ENCODE measurements around the gene EFNB1.

EFNB1 gene

DNA sequence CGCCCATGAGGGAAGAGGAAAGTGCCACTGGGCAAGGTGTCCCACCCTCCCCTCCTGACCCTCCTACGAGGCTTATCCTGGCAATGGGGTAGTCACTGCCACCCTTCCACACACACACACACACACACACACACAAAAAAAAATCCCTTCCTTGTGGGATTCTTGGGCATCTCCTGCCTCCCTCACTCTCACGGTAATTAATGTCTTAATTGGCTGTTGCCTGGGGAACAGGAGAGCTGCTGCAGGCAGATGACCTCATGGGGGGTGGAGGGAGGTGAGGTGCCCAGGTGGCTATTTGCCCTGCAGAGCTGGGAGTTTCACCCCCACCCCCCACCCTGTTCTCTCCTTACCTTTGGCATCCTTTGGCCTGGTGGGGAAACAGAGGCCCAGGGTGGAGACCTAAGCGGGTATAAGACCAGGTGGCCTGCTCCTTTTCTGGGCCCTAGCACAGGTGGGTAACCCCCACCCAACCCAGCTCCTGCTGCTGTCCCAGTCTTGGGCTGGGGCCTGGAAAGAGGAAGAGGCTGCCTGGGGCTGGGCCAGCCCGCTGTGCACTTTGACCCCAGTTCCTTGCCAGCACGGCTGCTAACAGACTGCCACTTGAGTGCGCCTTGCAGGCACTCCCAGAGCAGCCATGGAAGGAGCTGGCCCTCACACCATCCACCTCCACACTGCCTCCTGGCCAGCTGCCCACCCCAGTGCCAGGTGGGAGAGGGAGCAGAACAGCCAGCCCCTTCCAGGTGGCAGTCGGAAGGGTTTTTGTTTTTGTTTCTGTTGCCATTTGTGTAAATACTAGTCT, 12.6 kb downstream of the EFNB1 start:
- peaks cover 16% of the 10 kb centered on the region for H3K4me1 ChIP-seq (ENCODE audit: insufficient read depth, low read length)
- H2AFZ ChIP-seq (ENCODE audit: low read depth, low read length) = no peak overlapping the region
- peaks cover 17% of the 10 kb centered on the region for H3K36me3 ChIP-seq (ENCODE audit: insufficient read depth, low read length)
- no peak overlapping the region for H3K4me3 ChIP-seq (ENCODE audit: low read length)
- no peaks in the 10 kb centered on the region for H3K27me3 ChIP-seq (ENCODE audit: insufficient read depth, low read length)
- no peaks in the 10 kb centered on the region for H3K9me3 ChIP-seq (ENCODE audit: low read length)

- H2AFZ ChIP-seq (ENCODE audit: low read depth, low read length) = no peak overlapping the region
- no peak overlapping the region for H3K4me3 ChIP-seq (ENCODE audit: low read length)
- H3K9me3 ChIP-seq (ENCODE audit: low read length) = no peaks in the 10 kb centered on the region
- no peaks in the 10 kb centered on the region for H3K27me3 ChIP-seq (ENCODE audit: insufficient read depth, low read length)
- peaks cover 18% of the 10 kb centered on the region for H3K4me1 ChIP-seq (ENCODE audit: insufficient read depth, low read length)
- peaks cover 17% of the 10 kb centered on the region for H3K36me3 ChIP-seq (ENCODE audit: insufficient read depth, low read length)
Measured at GRCh38 chrX:68842351-68842750, 13.5 kb downstream of the EFNB1 start.

GRCh38 chrX:68842781-68843581, 14.2 kb downstream of the EFNB1 start:
- H2AFZ ChIP-seq (ENCODE audit: low read depth, low read length) = no peak overlapping the region
- peaks cover 17% of the 10 kb centered on the region for H3K36me3 ChIP-seq (ENCODE audit: insufficient read depth, low read length)
- H3K4me3 ChIP-seq (ENCODE audit: low read length) = no peak overlapping the region
- no peaks in the 10 kb centered on the region for H3K9me3 ChIP-seq (ENCODE audit: low read length)
- H3K27me3 ChIP-seq (ENCODE audit: insufficient read depth, low read length) = no peaks in the 10 kb centered on the region
- peaks cover 22% of the 10 kb centered on the region for H3K4me1 ChIP-seq (ENCODE audit: insufficient read depth, low read length)

GRCh38 chrX:68843992-68844391, 15.2 kb downstream of the EFNB1 start:
- H3K9me3 ChIP-seq (ENCODE audit: low read length) = no peaks in the 10 kb centered on the region
- no peak overlapping the region for H3K4me3 ChIP-seq (ENCODE audit: low read length)
- H3K36me3 ChIP-seq (ENCODE audit: insufficient read depth, low read length) = peaks cover 13% of the 10 kb centered on the region
- no peak overlapping the region for H2AFZ ChIP-seq (ENCODE audit: low read depth, low read length)
- H3K4me1 ChIP-seq (ENCODE audit: insufficient read depth, low read length) = peaks cover 23% of the 10 kb centered on the region
- no peaks in the 10 kb centered on the region for H3K27me3 ChIP-seq (ENCODE audit: insufficient read depth, low read length)

DNA sequence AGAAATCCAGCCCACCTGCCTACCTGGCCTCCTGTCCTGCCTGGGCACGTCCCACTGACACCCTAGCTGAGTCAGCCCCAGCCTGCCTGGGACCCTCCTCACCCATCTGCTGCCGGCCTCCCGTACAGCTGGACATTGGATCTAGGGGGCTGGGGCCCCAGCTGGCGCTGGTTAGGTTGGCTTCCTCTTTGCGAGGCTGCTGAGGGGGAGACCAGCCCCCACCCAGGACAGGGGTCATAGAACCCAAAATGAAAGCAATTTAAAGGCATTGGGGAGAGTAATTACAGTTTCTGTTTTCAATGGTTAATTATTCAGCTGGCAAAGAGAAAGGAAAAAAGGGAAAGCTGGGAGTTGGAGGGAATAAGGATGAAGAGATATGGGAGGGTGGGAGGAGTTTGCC, 15.8 kb downstream of the EFNB1 start:
- no peak overlapping the region for H3K4me3 ChIP-seq (ENCODE audit: low read length)

DNA sequence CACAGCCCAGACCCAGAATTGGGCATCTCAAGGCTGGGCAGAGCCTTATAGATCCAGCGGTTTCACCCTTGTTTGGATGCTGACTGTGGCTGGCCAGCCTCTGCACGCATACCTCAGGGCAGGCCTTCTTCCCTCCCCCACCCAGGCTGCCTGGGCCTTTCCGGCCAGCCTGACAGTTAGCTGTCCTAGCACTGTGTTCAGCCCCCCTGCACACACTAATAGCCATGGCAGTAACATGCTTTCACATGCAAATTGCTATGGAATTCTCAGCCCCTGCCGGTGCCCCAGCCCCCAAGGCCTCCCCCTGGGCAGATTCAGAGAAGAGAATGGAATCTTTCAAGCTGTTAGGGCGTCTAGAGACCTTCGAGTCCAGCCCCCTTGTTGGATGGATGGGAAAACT, 17.7 kb downstream of the EFNB1 start:
- peaks cover 31% of the 10 kb centered on the region for H3K4me1 ChIP-seq (ENCODE audit: insufficient read depth, low read length)
- peaks cover 2% of the 10 kb centered on the region for H3K36me3 ChIP-seq (ENCODE audit: insufficient read depth, low read length)
- no peaks in the 10 kb centered on the region for H3K27me3 ChIP-seq (ENCODE audit: insufficient read depth, low read length)
- H3K4me3 ChIP-seq (ENCODE audit: low read length) = no peak overlapping the region
- H2AFZ ChIP-seq (ENCODE audit: low read depth, low read length) = no peak overlapping the region
- H3K9me3 ChIP-seq (ENCODE audit: low read length) = no peaks in the 10 kb centered on the region

More for the DNA sequence above, 15.8 kb downstream of the EFNB1 start:
- no peaks in the 10 kb centered on the region for H3K27me3 ChIP-seq (ENCODE audit: insufficient read depth, low read length)
- H3K36me3 ChIP-seq (ENCODE audit: insufficient read depth, low read length) = peaks cover 12% of the 10 kb centered on the region
- no peak overlapping the region for H2AFZ ChIP-seq (ENCODE audit: low read depth, low read length)
- H3K9me3 ChIP-seq (ENCODE audit: low read length) = no peaks in the 10 kb centered on the region
- H3K4me1 ChIP-seq (ENCODE audit: insufficient read depth, low read length) = peaks cover 29% of the 10 kb centered on the region

DNA sequence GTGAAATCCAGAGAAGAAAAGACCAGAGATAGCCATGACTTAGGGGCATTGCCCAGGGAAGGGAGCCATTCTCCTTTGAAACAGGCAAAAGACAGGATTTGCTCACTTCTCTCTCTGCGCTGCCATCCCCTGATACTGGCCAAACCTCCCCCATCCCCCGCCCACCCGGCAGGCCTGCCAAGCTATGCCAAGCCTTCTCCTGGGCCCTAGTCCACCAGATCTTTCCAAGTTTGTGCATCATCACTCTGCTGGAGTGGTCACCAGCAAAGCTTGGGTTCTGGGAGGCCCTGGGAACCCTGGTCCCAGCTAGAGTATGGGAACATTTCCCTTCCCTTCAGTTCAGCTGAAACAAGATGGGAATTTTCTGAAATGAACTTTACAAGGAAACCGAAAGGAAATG, 18.4 kb downstream of the EFNB1 start:
- H3K9me3 ChIP-seq (ENCODE audit: low read length) = no peaks in the 10 kb centered on the region
- peaks cover 31% of the 10 kb centered on the region for H3K4me1 ChIP-seq (ENCODE audit: insufficient read depth, low read length)
- peaks cover under 1% of the 10 kb centered on the region for H3K36me3 ChIP-seq (ENCODE audit: insufficient read depth, low read length)
- no peak overlapping the region for H2AFZ ChIP-seq (ENCODE audit: low read depth, low read length)
- H3K4me3 ChIP-seq (ENCODE audit: low read length) = no peak overlapping the region
- H3K27me3 ChIP-seq (ENCODE audit: insufficient read depth, low read length) = no peaks in the 10 kb centered on the region

GRCh38 chrX:68848189-68848940, 19.5 kb downstream of the EFNB1 start:
- Histone ChIP-seq H3K27me3 (ENCODE audit: insufficient read depth, low read length) (no peaks in the 10 kb centered on the region), H3K9me3 (ENCODE audit: low read length) (no peaks in the 10 kb centered on the region), H3K4me1 (ENCODE audit: insufficient read depth, low read length) (peaks cover 31% of the 10 kb centered on the region), H3K36me3 (ENCODE audit: insufficient read depth, low read length) (no peaks in the 10 kb centered on the region), H3K4me3 (ENCODE audit: low read length) (no peak overlapping the region), H2AFZ (ENCODE audit: low read depth, low read length) (no peak overlapping the region)

DNA sequence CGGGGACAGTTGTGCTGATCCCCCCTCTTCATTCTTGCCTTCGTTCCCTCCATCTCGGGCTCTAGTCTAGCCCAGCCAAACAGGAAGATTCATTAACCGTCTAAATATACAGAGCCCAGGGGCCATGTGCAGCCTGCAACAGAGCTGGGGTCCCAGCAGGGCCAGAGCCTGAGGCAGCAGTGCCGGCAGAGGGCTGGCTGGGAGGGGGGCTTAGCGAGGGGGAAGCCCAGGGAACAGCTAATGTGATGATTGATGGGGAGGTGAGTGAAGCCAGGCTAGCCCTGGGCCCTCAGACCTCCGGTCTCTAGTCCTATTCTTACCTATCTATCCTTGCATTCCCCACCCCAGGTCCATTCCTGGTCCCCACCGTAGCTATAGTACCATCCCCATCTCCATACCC, 22.3 kb downstream of the EFNB1 start:
- Histone ChIP-seq H3K27me3 (ENCODE audit: insufficient read depth, low read length) (no peaks in the 10 kb centered on the region), H3K9me3 (ENCODE audit: low read length) (no peaks in the 10 kb centered on the region), H3K4me3 (ENCODE audit: low read length) (no peak overlapping the region), H2AFZ (ENCODE audit: low read depth, low read length) (no peak overlapping the region), H3K36me3 (ENCODE audit: insufficient read depth, low read length) (no peaks in the 10 kb centered on the region), H3K4me1 (ENCODE audit: insufficient read depth, low read length) (peaks cover 23% of the 10 kb centered on the region)

DNA sequence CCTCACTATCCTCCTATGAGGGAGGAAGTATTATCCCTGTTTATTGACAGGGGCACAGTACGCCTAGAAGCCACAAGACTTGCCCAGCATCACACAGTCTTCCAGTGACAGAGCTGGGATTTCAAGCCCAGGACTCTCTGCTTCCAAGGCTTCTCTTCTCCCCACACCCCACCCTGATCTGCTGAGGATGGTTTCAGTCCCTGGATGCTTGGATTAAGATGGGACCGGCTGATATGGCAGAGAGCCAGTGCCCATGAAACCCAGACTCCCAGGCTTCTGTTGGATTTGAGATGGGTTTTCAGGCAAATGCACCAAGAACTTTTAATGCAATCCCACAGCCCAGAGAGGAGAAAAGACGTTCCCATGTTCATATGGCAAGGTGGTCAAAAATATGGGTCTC, 23.2 kb downstream of the EFNB1 start:
- Histone ChIP-seq H3K36me3 (ENCODE audit: insufficient read depth, low read length) (no peaks in the 10 kb centered on the region), H3K4me1 (ENCODE audit: insufficient read depth, low read length) (peaks cover 16% of the 10 kb centered on the region), H3K9me3 (ENCODE audit: low read length) (no peaks in the 10 kb centered on the region), H3K4me3 (ENCODE audit: low read length) (no peak overlapping the region), H3K27me3 (ENCODE audit: insufficient read depth, low read length) (no peaks in the 10 kb centered on the region), H2AFZ (ENCODE audit: low read depth, low read length) (no peak overlapping the region)

GRCh38 chrX:68853665-68854251, 24.9 kb downstream of the EFNB1 start:
- H3K4me3 ChIP-seq (ENCODE audit: low read length) = no peak overlapping the region
- no peaks in the 10 kb centered on the region for H3K36me3 ChIP-seq (ENCODE audit: insufficient read depth, low read length)
- no peak overlapping the region for H2AFZ ChIP-seq (ENCODE audit: low read depth, low read length)
- H3K4me1 ChIP-seq (ENCODE audit: insufficient read depth, low read length) = peaks cover 9% of the 10 kb centered on the region
- no peaks in the 10 kb centered on the region for H3K27me3 ChIP-seq (ENCODE audit: insufficient read depth, low read length)
- no peaks in the 10 kb centered on the region for H3K9me3 ChIP-seq (ENCODE audit: low read length)

DNA sequence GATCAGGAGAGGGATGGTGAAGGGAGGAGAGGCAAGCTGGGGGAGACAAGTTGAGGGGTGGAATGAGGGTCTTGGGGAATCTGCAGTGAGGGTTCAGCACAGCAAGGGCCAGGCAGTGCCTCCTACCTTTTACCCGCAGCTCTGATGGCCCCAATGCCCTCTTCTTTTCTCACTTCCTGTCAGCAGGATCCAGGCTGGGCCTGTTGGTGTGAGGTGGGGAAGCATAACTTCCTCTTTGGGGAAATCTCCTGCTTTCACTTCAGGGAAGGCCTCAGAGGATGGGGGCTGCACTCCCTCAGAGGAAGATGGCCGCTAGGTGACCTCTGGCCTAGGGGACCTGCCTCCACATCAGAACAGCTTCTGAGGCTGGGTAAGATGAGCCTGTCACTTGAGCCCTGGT, 36.5 kb downstream of the EFNB1 start:
- peaks cover 12% of the 10 kb centered on the region for H3K4me1 ChIP-seq (ENCODE audit: insufficient read depth, low read length)
- H3K27me3 ChIP-seq (ENCODE audit: insufficient read depth, low read length) = peaks cover 3% of the 10 kb centered on the region
- no peaks in the 10 kb centered on the region for H3K9me3 ChIP-seq (ENCODE audit: low read length)
- no peak overlapping the region for H2AFZ ChIP-seq (ENCODE audit: low read depth, low read length)
- no peaks in the 10 kb centered on the region for H3K36me3 ChIP-seq (ENCODE audit: insufficient read depth, low read length)
- no peak overlapping the region for H3K4me3 ChIP-seq (ENCODE audit: low read length)

- no peak overlapping the region for H2AFZ ChIP-seq (ENCODE audit: low read depth, low read length)
- peaks cover 3% of the 10 kb centered on the region for H3K27me3 ChIP-seq (ENCODE audit: insufficient read depth, low read length)
- H3K4me1 ChIP-seq (ENCODE audit: insufficient read depth, low read length) = peaks cover 12% of the 10 kb centered on the region
- H3K9me3 ChIP-seq (ENCODE audit: low read length) = no peaks in the 10 kb centered on the region
- no peak overlapping the region for H3K4me3 ChIP-seq (ENCODE audit: low read length)
- no peaks in the 10 kb centered on the region for H3K36me3 ChIP-seq (ENCODE audit: insufficient read depth, low read length)
Measured at GRCh38 chrX:68865926-68866325, 37.1 kb downstream of the EFNB1 start.

Data from neuron (in vitro differentiated cells).